LNCaP clone FGC (cell line): ENCODE results near the gene PNKD.

ENCODE experiments used
- DNase-seq: peaks from one replicate; pipeline ENCODE4 v3.0.0-alpha.2; 2011; ENCODE audit warnings: low read depth
- H3K4me3 ChIP-seq: 2 replicates; pipeline ENCODE4 v1.5.1; 2011; ENCODE audit warnings: mild to moderate bottlenecking, low read depth, low read length, control low read depth
- CTCF ChIP-seq: IDR thresholded peaks from 2 replicates; pipeline ENCODE4 v1.5.1; 2012; ENCODE audit warnings: mild to moderate bottlenecking; ENCODE audit not compliant: control insufficient read depth, insufficient read depth; ENCODE audit errors: extremely low read depth

PNKD gene

GRCh38 chr2:218344090-218344754 lies 73.9 kb downstream of the PNKD start:
- DNase-seq, result no peak
- no peak for TF ChIP-seq CTCF
- no peak overlapping the region for H3K4me3 ChIP-seq

- no peak overlapping the region for H3K4me3 ChIP-seq
- DNase-seq, result no peak
- TF ChIP-seq CTCF, result no peak
Observed at GRCh38 chr2:218344755-218345417, 74.6 kb downstream of the PNKD start.

GRCh38 chr2:218345491-218346236 lies 75.3 kb downstream of the PNKD start:
- DNase-seq, result no peak
- no peak for TF ChIP-seq CTCF

GRCh38 chr2:218347172-218347571 lies 76.9 kb downstream of the PNKD start:
- no peak for DNase-seq
- no peak for TF ChIP-seq CTCF
- H3K4me3 ChIP-seq, result no peak overlapping the region

More at GRCh38 chr2:218345491-218346236, 75.3 kb downstream of the PNKD start:
- H3K4me3 ChIP-seq, result no peak overlapping the region

- no peak overlapping the region for H3K4me3 ChIP-seq
- DNase-seq, result no peak
- no peak for TF ChIP-seq CTCF
Observed at GRCh38 chr2:218354045-218354444, 83.7 kb downstream of the PNKD start.

GRCh38 chr2:218354850-218355443 lies 84.6 kb downstream of the PNKD start:
- no peak for DNase-seq
- TF ChIP-seq CTCF, result no peak
- no peak overlapping the region for H3K4me3 ChIP-seq
